Measurements from ENCODE around the gene RAB11B. TPM values are rescaled to one million over a fixed set of nuclear protein-coding genes. Genes with fewer than 3 reads are reported as not detected.

The RAB11B gene
- total RNA-seq, 4 donors from 2014 or later, result 48.6 to 159 (median 56.1) TPM

GRCh38 chr19:8451377-8451776 lies 61.2 kb downstream of the RAB11B start:
- Histone ChIP-seq H3K27ac (no peak overlapping the region), H3K27me3 (no peaks in the 10 kb centered on the region), H3K36me3 (peaks cover 0 to 15% (median 2%) of the 10 kb centered on the region in 4 donors), H3K4me3 (no peak overlapping the region), H3K4me1 (peaks cover 35 to 76% (median 51%) of the 10 kb centered on the region in 4 donors), H3K9me3 (no peaks in the 10 kb centered on the region)
- intact Hi-C loops (cut with DNase I; ENCODE audit: low total_unique reads), result no loop called here
- no peak for DNase-seq
- in situ Hi-C loops (cut with MboI; ENCODE audit: low pct_ligation_motif_present in 1 of 4, low pct_unique_long_range_greater_than_20kb in 1 of 4, low sequenced_read_pairs in 3 of 4), result no loop called here
- WGBS, 2 donors (ENCODE audit: low coverage in 1 of 2), result 62 to 70% methylated on average over 4 to 6 of the region's 6 CpGs
- TF ChIP-seq CTCF (IDR thresholded peaks at IDR 0.05) (no peak), POLR2A (IDR thresholded peaks at IDR 0.05) (no peak), POLR2AphosphoS5 (IDR thresholded peaks at IDR 0.05) (no peak), EP300 (IDR thresholded peaks at IDR 0.05; ENCODE audit: low read depth) (no peak)

- H3K9me3 ChIP-seq, result no peaks in the 10 kb centered on the region
- intact Hi-C loops (cut with DNase I; ENCODE audit: low total_unique reads) (no loop called here), in situ Hi-C loops (cut with MboI; ENCODE audit: low pct_ligation_motif_present in 1 of 4, low pct_unique_long_range_greater_than_20kb in 1 of 4, low sequenced_read_pairs in 3 of 4) (no loop called here)
- no peaks in the 10 kb centered on the region for H3K27me3 ChIP-seq
- H3K4me1 ChIP-seq, result peaks cover 30 to 76% (median 47%) of the 10 kb centered on the region in 4 donors
- H3K4me3 ChIP-seq, result no peak overlapping the region
- 58 to 65% methylated on average over 3 of the region's 3 CpGs for WGBS, 2 donors (ENCODE audit: low coverage in 1 of 2)
- peaks cover 0 to 20% (median 4%) of the 10 kb centered on the region in 4 donors for H3K36me3 ChIP-seq
- DNase-seq, result no peak
- TF ChIP-seq POLR2A (IDR thresholded peaks at IDR 0.05), result no peak
- TF ChIP-seq EP300 (IDR thresholded peaks at IDR 0.05; ENCODE audit: low read depth), result no peak
- no peak for TF ChIP-seq POLR2AphosphoS5 (IDR thresholded peaks at IDR 0.05)
- TF ChIP-seq CTCF (IDR thresholded peaks at IDR 0.05), result no peak
- H3K27ac ChIP-seq, result no peak overlapping the region
Measured at GRCh38 chr19:8451885-8452284, 61.7 kb downstream of the RAB11B start.

GRCh38 chr19:8452446-8453123 lies 62.4 kb downstream of the RAB11B start:
- in situ Hi-C loops (cut with MboI; ENCODE audit: low pct_ligation_motif_present in 1 of 4, low pct_unique_long_range_greater_than_20kb in 1 of 4, low sequenced_read_pairs in 3 of 4), result no loop called here
- H3K4me1 ChIP-seq, result peaks cover 23 to 76% (median 42%) of the 10 kb centered on the region in 4 donors

GRCh38 chr19:8453616-8454015 lies 63.5 kb downstream of the RAB11B start:
- peaks cover 0 to 22% (median 4%) of the 10 kb centered on the region in 4 donors for H3K36me3 ChIP-seq
- H3K27ac ChIP-seq, result no peak overlapping the region
- in situ Hi-C loops (cut with MboI; ENCODE audit: low pct_ligation_motif_present in 1 of 4, low pct_unique_long_range_greater_than_20kb in 1 of 4, low sequenced_read_pairs in 3 of 4) (no loop called here), intact Hi-C loops (cut with DNase I; ENCODE audit: low total_unique reads) (no loop called here)
- WGBS, 2 donors (ENCODE audit: low coverage in 1 of 2), result 60 to 84% methylated on average over 1 to 6 of the region's 6 CpGs
- no peak overlapping the region for H3K4me3 ChIP-seq
- TF ChIP-seq EP300 (IDR thresholded peaks at IDR 0.05; ENCODE audit: low read depth), result no peak
- no peak for TF ChIP-seq CTCF (IDR thresholded peaks at IDR 0.05)
- no peak for TF ChIP-seq POLR2AphosphoS5 (IDR thresholded peaks at IDR 0.05)
- no peak for TF ChIP-seq POLR2A (IDR thresholded peaks at IDR 0.05)
- peaks cover 23 to 76% (median 43%) of the 10 kb centered on the region in 4 donors for H3K4me1 ChIP-seq
- H3K27me3 ChIP-seq, result no peaks in the 10 kb centered on the region
- H3K9me3 ChIP-seq, result no peaks in the 10 kb centered on the region
- DNase-seq, result no peak

More at GRCh38 chr19:8452446-8453123, 62.4 kb downstream of the RAB11B start:
- H3K36me3 ChIP-seq, result peaks cover 0 to 22% (median 4%) of the 10 kb centered on the region in 4 donors
- DNase-seq, result no peak
- no peaks in the 10 kb centered on the region for H3K27me3 ChIP-seq
- intact Hi-C loops (cut with DNase I; ENCODE audit: low total_unique reads), result no loop called here
- H3K9me3 ChIP-seq, result no peaks in the 10 kb centered on the region
- 50 to 65% methylated on average over 1 to 4 of the region's 4 CpGs for WGBS, 2 donors (ENCODE audit: low coverage in 1 of 2)
- TF ChIP-seq POLR2A (IDR thresholded peaks at IDR 0.05) (no peak), CTCF (IDR thresholded peaks at IDR 0.05) (no peak), POLR2AphosphoS5 (IDR thresholded peaks at IDR 0.05) (no peak), EP300 (IDR thresholded peaks at IDR 0.05; ENCODE audit: low read depth) (no peak)
- no peak overlapping the region for H3K27ac ChIP-seq
- no peak overlapping the region for H3K4me3 ChIP-seq

Small RNAs within 50 kb of the gene (small RNA-seq; reads per million reads assigned to genes)
- 0 to 0.28 (median 0.06) reads per million in 4 donors for gene MIR4999

Other genes with a start within 250 kb of the RAB11B start
- not detected for gene FBN3, start 240.8 kb upstream of the RAB11B start, total RNA-seq
- 10 to 100 TPM in 3 of 4 donors, 1 to 10 TPM in 1; 3.4 to 58.0 (median 19.7) TPM for gene CERS4, start 181.0 kb upstream of the RAB11B start, total RNA-seq
- gene CD320, start 82.0 kb upstream of the RAB11B start, total RNA-seq, result 10 to 100 TPM in 3 of 4 donors, 1 to 10 TPM in 1; 9.4 to 73.2 (median 41.0) TPM
- 10 to 100 TPM; 11.2 to 40.0 (median 18.6) TPM for gene NDUFA7, start 69.0 kb upstream of the RAB11B start, total RNA-seq
- gene RPS28, start 68.9 kb upstream of the RAB11B start, total RNA-seq, result 100 to 1,000 TPM; 275 to 526 (median 413) TPM
- 10 to 100 TPM in 1 of 4 donors, 1 to 10 TPM in 3; 3.2 to 10.5 (median 4.1) TPM for gene KANK3, start 47.1 kb upstream of the RAB11B start, total RNA-seq
- gene ANGPTL4, start 26.2 kb upstream of the RAB11B start, total RNA-seq, result 100 to 1,000 TPM in 1 of 4 donors, 10 to 100 TPM in 1, 1 to 10 TPM in 2; 2.3 to 123 (median 10.3) TPM
- gene MARCHF2, start 22.9 kb downstream of the RAB11B start, total RNA-seq, result 100 to 1,000 TPM in 2 of 4 donors, 10 to 100 TPM in 2; 86.1 to 381 (median 118) TPM
- 100 to 1,000 TPM in 2 of 4 donors, 10 to 100 TPM in 2; 72.2 to 164 (median 101) TPM for gene HNRNPM, start 54.6 kb downstream of the RAB11B start, total RNA-seq
- gene PRAM1, start 112.3 kb downstream of the RAB11B start, total RNA-seq, result 1 to 10 TPM in 1 of 4 donors, under 1 TPM in 1, not detected in 2; 0.95 to 6.4 TPM
- 10 to 100 TPM in 3 of 4 donors, 1 to 10 TPM in 1; 7.8 to 13.8 (median 11.0) TPM for gene ZNF414, start 123.8 kb downstream of the RAB11B start, total RNA-seq
- gene MYO1F, start 187.1 kb downstream of the RAB11B start, total RNA-seq, result 10 to 100 TPM in 2 of 4 donors, 1 to 10 TPM in 2; 6.6 to 70.7 (median 10.9) TPM
- gene ADAMTS10, start 220.4 kb downstream of the RAB11B start, total RNA-seq, result 10 to 100 TPM in 3 of 4 donors, 1 to 10 TPM in 1; 5.2 to 62.8 (median 20.7) TPM
- not detected for gene NFILZ, start 240.3 kb downstream of the RAB11B start, total RNA-seq

Data from transverse colon (tissue), 4 donors.